ENCODE results near the gene MLH3. TPM values are rescaled to one million over a fixed set of nuclear protein-coding genes. Genes with fewer than 3 reads are reported as not detected.
A peak's percentile ranks its signal among the peaks of the same experiment; 100 is the strongest.

The MLH3 gene
- total RNA-seq, 1 donor from 2014 or later = 21.7 TPM

- intact Hi-C loops (cut with micrococcal nuclease) = no loop called here
- no peak overlapping the region for H3K27ac Mint-ChIP-seq
- peaks cover 19% of the 10 kb centered on the region for H3K4me1 Mint-ChIP-seq
- peaks cover 5% of the 10 kb centered on the region for H3K36me3 Mint-ChIP-seq (ENCODE audit: low read depth)
- no peaks in the 10 kb centered on the region for H3K9me3 Mint-ChIP-seq
- ChIA-PET CTCF (no interaction called here), POLR2A (no interaction called here)
- TF ChIP-seq CTCF (IDR thresholded peaks at IDR 0.05) = no peak
- no peak overlapping the region for H3K4me3 Mint-ChIP-seq
- ATAC-seq (ENCODE audit: low read depth) (no peak), DNase-seq (no peak)
- H3K27me3 Mint-ChIP-seq = no peaks in the 10 kb centered on the region
Measured at GRCh38 chr14:75053396-75054291, 2.4 kb upstream of the MLH3 start.

DNA sequence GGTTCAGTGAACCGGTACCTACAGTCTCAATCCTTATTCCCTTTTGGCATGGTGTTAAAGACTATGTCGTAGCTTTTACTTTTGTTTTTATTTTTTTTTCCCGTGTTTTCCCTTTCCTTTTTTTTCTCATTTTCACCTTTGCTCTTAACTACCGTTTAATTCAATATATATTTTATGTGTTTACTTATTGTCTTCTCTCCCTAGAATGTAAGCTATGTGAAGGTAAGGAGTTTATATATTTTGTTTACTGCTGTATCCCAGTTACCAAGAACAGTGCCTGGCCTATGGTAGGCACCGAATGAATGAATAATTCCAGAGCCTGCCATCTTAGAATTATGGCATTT, 261 bp upstream of the MLH3 start:
- no peak for TF ChIP-seq CTCF (IDR thresholded peaks at IDR 0.05)
- intact Hi-C loops (cut with micrococcal nuclease) = loop anchor here (2.0 kb wide), 2 partner anchors 17 to 49 kb away; partner anchors contain the start of genes EIF2B2 and ZC2HC1C
- Mint-ChIP-seq H3K4me3 (peak overlapping the region; percentile 92), H3K36me3 (ENCODE audit: low read depth) (peaks cover 9% of the 10 kb centered on the region), H3K27me3 (no peaks in the 10 kb centered on the region), H3K4me1 (peaks cover 19% of the 10 kb centered on the region), H3K27ac (peak overlapping the region; percentile 83), H3K9me3 (no peaks in the 10 kb centered on the region)
- CTCF ChIA-PET = interaction anchor here (0.6 to 0.7 kb wide), 2 partner anchors 37 to 191 kb away, joined by 3 read pairs; no protein-coding TSS in a partner anchor
- DNase-seq (no peak), ATAC-seq (ENCODE audit: low read depth) (no peak)
- POLR2A ChIA-PET = interaction anchor here (1.3 to 1.5 kb wide), 2 partner anchors 13 to 111 kb away, joined by 3 to 6 read pairs; partner anchors contain the start of gene ACYP1

GRCh38 chr14:75049731-75050201, 1.5 kb downstream of the MLH3 start:
- Mint-ChIP-seq H3K4me1 (peaks cover 27% of the 10 kb centered on the region), H3K36me3 (ENCODE audit: low read depth) (peaks cover 7% of the 10 kb centered on the region), H3K27ac (no peak overlapping the region), H3K4me3 (peak overlapping the region; percentile 92), H3K9me3 (no peaks in the 10 kb centered on the region), H3K27me3 (no peaks in the 10 kb centered on the region)
- intact Hi-C loops (cut with micrococcal nuclease) = loop anchor here (2.0 kb wide), 2 partner anchors 19 to 47 kb away; partner anchors contain the start of genes EIF2B2 and ZC2HC1C
- TF ChIP-seq CTCF (IDR thresholded peaks at IDR 0.05) = no peak
- POLR2A ChIA-PET = no interaction called here
- DNase-seq (no peak), ATAC-seq (ENCODE audit: low read depth) (no peak)
- CTCF ChIA-PET = interaction anchor here (0.5 to 1.4 kb wide), 2 partner anchors 15 to 106 kb away, joined by 4 read pairs; partner anchors contain the start of gene ACYP1

GRCh38 chr14:75049136-75049535, 2.1 kb downstream of the MLH3 start:
- H3K4me1 Mint-ChIP-seq = peaks cover 29% of the 10 kb centered on the region
- intact Hi-C loops (cut with micrococcal nuclease) = no loop called here
- H3K27me3 Mint-ChIP-seq = no peaks in the 10 kb centered on the region
- POLR2A ChIA-PET = interaction anchor here (0.6 kb wide), 1 partner anchor 113 kb away, joined by 3 read pairs; no protein-coding TSS in a partner anchor
- TF ChIP-seq CTCF (IDR thresholded peaks at IDR 0.05) = no peak
- no peak overlapping the region for H3K27ac Mint-ChIP-seq
- H3K4me3 Mint-ChIP-seq = no peak overlapping the region
- peaks cover 9% of the 10 kb centered on the region for H3K36me3 Mint-ChIP-seq (ENCODE audit: low read depth)
- CTCF ChIA-PET = interaction anchor here (0.5 to 1.4 kb wide), 3 partner anchors 15 to 105 kb away, joined by 4 to 5 read pairs (median 4); partner anchors contain the start of gene ACYP1
- no peaks in the 10 kb centered on the region for H3K9me3 Mint-ChIP-seq
- no peak for DNase-seq
- no peak for ATAC-seq (ENCODE audit: low read depth)

DNA sequence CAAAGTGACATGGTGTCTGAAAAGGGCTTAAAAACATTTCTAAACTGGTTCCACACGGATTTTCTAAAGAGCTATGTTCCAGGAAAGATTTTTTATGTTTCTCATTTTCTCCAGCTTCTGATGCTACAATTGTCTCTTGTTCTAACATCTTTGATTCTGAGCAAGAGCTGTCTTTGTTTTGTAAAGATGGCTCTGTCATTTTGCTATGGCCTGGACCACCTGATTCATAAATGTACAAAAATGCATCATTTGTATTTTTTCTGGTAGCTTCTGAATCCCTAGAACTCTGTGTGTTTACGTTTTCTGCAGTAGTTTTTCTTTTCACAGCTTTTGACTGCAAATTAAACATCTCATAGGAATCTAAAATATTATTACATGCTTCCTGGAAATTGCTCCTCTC, 3.2 kb downstream of the MLH3 start:
- H3K27ac Mint-ChIP-seq = no peak overlapping the region
- no peak for ATAC-seq (ENCODE audit: low read depth)
- H3K4me3 Mint-ChIP-seq = no peak overlapping the region
- DNase-seq = no peak
- peaks cover 12% of the 10 kb centered on the region for H3K36me3 Mint-ChIP-seq (ENCODE audit: low read depth)
- H3K9me3 Mint-ChIP-seq = no peaks in the 10 kb centered on the region
- intact Hi-C loops (cut with micrococcal nuclease) = no loop called here
- no peak for TF ChIP-seq CTCF (IDR thresholded peaks at IDR 0.05)
- H3K4me1 Mint-ChIP-seq = peaks cover 29% of the 10 kb centered on the region
- H3K27me3 Mint-ChIP-seq = no peaks in the 10 kb centered on the region
- CTCF ChIA-PET = interaction anchor here (1.3 kb wide), 1 partner anchor 41 kb away, joined by 5 read pairs; no protein-coding TSS in a partner anchor
- POLR2A ChIA-PET = no interaction called here

All from activated B cell treated with CpG ODN at 0.5 μM for 24 hours (primary cell).